Keratinocyte (primary cell): ENCODE results near the gene FAM83C. TPM values are rescaled to one million over a fixed set of nuclear protein-coding genes. Genes with fewer than 3 reads are reported as not detected.

ENCODE experiments used
- DNase-seq: peaks from one replicate; pipeline ENCODE4 v3.0.0-alpha.2; 2011; ENCODE audit warnings: low read depth, missing footprints, low spot score
- FAIRE-seq: peaks from 2 replicates; lab custom pipeline; 2011; peaks lifted over from hg19 to GRCh38; lab: Jason Lieb, UNC
- H2AFZ ChIP-seq: 2 replicates; pipeline ENCODE4 v1.6.0; 2012; ENCODE audit warnings: low read length, control low read depth, inconsistent platforms; ENCODE audit not compliant: control insufficient read depth
- H3K27ac ChIP-seq: 2 replicates; pipeline ENCODE4 v1.5.1; 2011; ENCODE audit warnings: low read length; ENCODE audit not compliant: control insufficient read depth, insufficient read depth
- H3K27me3 ChIP-seq: 3 replicates; pipeline ENCODE4 v1.6.0; 2011; ENCODE audit warnings: low read length; ENCODE audit not compliant: control insufficient read depth, insufficient read depth; ENCODE audit errors: extremely low read depth
- H3K36me3 ChIP-seq, 2 experiments: 2 replicates in 1 of 2; 3 replicates in 1 of 2; pipeline ENCODE4 v1.5.1; 2011; ENCODE audit warnings: low read length in 2 of 2, mild to moderate bottlenecking in 1 of 2; ENCODE audit not compliant: control insufficient read depth in 2 of 2, insufficient read depth in 2 of 2; ENCODE audit errors: extremely low read depth in 1 of 2
- H3K4me1 ChIP-seq: 3 replicates; pipeline ENCODE4 v1.5.1; 2011; ENCODE audit warnings: low read length; ENCODE audit not compliant: control insufficient read depth, insufficient read depth; ENCODE audit errors: extremely low read depth
- H3K4me2 ChIP-seq: 3 replicates; pipeline ENCODE4 v1.6.0; 2011; ENCODE audit warnings: low read depth, low read length; ENCODE audit not compliant: control insufficient read depth, insufficient read depth; ENCODE audit errors: extremely low read depth
- H3K4me3 ChIP-seq, 3 experiments: fragments of 200-600 bp in 1 of 3; sonication (generic) in 1 of 3; 2 replicates in 2 of 3; 3 replicates in 1 of 3; pipeline ENCODE4 v1.5.1; 2011 to 2016; ENCODE audit warnings: low read length in 3 of 3, mild to moderate bottlenecking in 3 of 3, control low read depth in 2 of 3, inconsistent platforms in 1 of 3, low read depth in 1 of 3, mixed read lengths in 1 of 3, mixed run types in 1 of 3, moderate library complexity in 1 of 3; ENCODE audit not compliant: control insufficient read depth in 2 of 3, insufficient read depth in 2 of 3; ENCODE audit errors: extremely low read depth in 1 of 3
- H3K79me2 ChIP-seq: 2 replicates; pipeline ENCODE4 v1.6.0; 2012; ENCODE audit warnings: low read length; ENCODE audit not compliant: control insufficient read depth, insufficient read depth
- H3K9ac ChIP-seq: 3 replicates; pipeline ENCODE4 v1.6.0; 2011; ENCODE audit warnings: low read length; ENCODE audit not compliant: control insufficient read depth, insufficient read depth; ENCODE audit errors: extremely low read depth
- H3K9me1 ChIP-seq: 3 replicates; pipeline ENCODE4 v1.6.0; 2011; ENCODE audit warnings: low read length; ENCODE audit not compliant: control insufficient read depth, insufficient read depth; ENCODE audit errors: extremely low read depth
- H3K9me3 ChIP-seq: 2 replicates; pipeline ENCODE4 v1.5.1; 2012; ENCODE audit warnings: low read depth, low read length; ENCODE audit not compliant: control insufficient read depth
- H4K20me1 ChIP-seq: 3 replicates; pipeline ENCODE4 v1.6.0; 2011; ENCODE audit warnings: low read length; ENCODE audit not compliant: control insufficient read depth, insufficient read depth; ENCODE audit errors: extremely low read depth
- CTCF ChIP-seq, 3 experiments: IDR thresholded peaks in 1 of 3; conservative IDR thresholded peaks in 1 of 3; optimal IDR thresholded peaks in 1 of 3; 2 replicates in 2 of 3; 3 replicates in 1 of 3; pipeline versions ENCODE3 to v1.5.1; 2011; ENCODE audit warnings: low read length in 3 of 3, mild to moderate bottlenecking in 3 of 3, moderate library complexity in 2 of 3, control low read depth in 1 of 3, inconsistent platforms in 1 of 3; ENCODE audit not compliant: insufficient read depth in 2 of 3; ENCODE audit errors: extremely low read depth in 1 of 3
- EZH2 ChIP-seq: IDR thresholded peaks from one replicate; pipeline ENCODE4 v1.6.1; 2012; ENCODE audit warnings: inconsistent platforms, mild to moderate bottlenecking, low read length, moderate library complexity
- dilution Hi-C: fragments of 300-500 bp; cut with MboI; formaldehyde crosslinking; loops from one replicate; pipeline ENCODE4 v1.7.0; 2020; ENCODE audit warnings: low sequenced_read_pairs; ENCODE audit not compliant: extremely low pct_ligation_motif_present
- polyA plus RNA-seq, 5 experiments: library from polyadenylated mRNA; depleted of rRNA in 3 of 5; stranded (reverse) in 3 of 5; stranded (forward) in 1 of 5; unstranded in 1 of 5; fragments of >200 nt; gene quantifications; 1 replicate in 1 of 5; 2 replicates in 3 of 5; 3 replicates in 1 of 5; pipeline versions ENCODE4 v1.2.1 to v1.2.3, GENCODE V29; 2011 to 2012; ENCODE audit warnings: missing spikeins in 2 of 5, low read depth in 1 of 5, low replicate concordance in 1 of 5

The FAM83C gene
- polyA plus RNA-seq, 1 donor (not counting 4 experiments of a cell fraction or from before 2014, with no cell fraction given) = 12.4 TPM

DNA sequence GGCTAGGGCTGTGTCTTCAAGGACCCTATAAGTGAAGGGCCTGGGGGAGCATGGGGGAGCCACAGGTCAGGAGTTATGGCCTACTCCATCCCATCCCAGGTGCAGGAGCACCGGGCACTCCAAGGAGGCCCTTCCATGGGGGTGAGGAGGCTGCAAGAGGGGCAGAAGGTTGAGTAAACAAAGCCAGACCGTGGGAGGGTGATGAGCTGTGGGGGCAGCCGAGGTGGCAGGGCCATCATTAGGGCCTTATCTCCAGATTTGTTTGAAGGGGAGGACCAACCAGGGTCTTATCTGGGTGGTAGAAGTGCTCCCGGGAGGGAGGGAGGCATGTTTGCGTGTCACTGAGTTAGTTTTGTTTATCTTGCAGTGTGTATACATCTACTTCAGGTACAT is 2.1 kb upstream of the FAM83C start:
- Histone ChIP-seq H3K36me3 (no peaks in the 10 kb centered on the region), H3K9ac (no peak overlapping the region), H3K79me2 (peaks cover 2% of the 10 kb centered on the region), H2AFZ (no peak overlapping the region), H3K4me3 (no peak overlapping the region), H3K9me3 (no peaks in the 10 kb centered on the region), H3K4me1 (peaks cover 27% of the 10 kb centered on the region), H4K20me1 (no peaks in the 10 kb centered on the region), H3K27ac (no peak overlapping the region), H3K4me2 (no peak overlapping the region), H3K27me3 (no peaks in the 10 kb centered on the region), H3K9me1 (no peaks in the 10 kb centered on the region)
- no peak for TF ChIP-seq EZH2
- no peak for TF ChIP-seq CTCF (optimal IDR thresholded peaks at IDR 0.05 in 1 of 3, IDR thresholded peaks at IDR 0.05 in 1 of 3, conservative IDR thresholded peaks at IDR 0.05 in 1 of 3; ENCODE audit: extremely low read depth in 1 of 3, insufficient read depth in 2 of 3, low read length in 3 of 3)
- dilution Hi-C loops = no loop called here
- DNase-seq (no peak), FAIRE-seq (no peak)

DNA sequence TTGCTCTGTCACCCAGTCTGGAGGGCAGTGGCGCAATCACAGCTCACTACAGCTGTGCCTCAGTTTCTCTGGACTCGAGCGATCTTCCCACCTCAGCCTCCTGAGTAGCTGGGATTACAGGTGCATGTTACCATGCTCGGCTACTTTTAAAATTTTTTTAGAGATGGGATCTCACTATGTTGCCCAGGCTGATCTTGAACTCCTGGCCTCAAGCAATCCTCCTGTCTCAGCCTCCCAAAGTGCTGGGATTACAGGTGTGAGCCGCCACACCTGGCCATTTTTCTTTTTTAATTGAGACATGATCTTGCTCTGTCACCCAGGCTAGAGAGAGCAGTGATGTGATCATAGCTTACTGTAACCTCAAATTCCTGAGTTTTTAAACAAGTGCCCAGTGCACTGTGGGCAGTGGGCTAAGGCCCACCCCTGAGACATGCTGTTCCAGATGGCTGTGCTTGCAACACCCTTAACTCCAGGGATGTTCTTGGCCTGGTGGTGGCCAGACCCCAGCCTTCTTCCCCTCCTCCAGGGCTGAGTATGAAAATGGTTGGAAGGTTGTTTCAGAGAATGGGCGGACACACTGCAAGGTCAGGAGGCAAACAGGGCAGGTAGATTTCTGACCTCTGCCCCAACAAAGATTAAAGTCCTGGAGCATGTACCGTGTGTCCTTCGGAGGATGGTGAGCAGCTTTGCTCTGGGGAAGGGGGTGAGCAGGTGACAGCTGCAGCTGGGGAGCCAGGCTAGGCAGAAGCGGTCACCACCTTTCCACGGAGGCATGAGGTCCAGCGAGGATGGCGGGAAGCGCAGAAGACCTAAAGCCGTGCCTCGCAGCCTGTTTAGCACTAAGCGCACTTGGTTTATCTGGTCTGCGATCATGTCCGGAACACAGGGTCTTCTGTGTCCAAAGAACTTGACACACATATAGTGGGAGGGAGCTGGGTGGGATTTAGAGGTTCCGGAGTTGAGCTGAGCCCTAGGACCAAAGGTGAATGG is 1.4 kb upstream of the FAM83C start:
- no peak overlapping the region for H3K9ac ChIP-seq
- no peak for TF ChIP-seq CTCF (optimal IDR thresholded peaks at IDR 0.05 in 1 of 3, IDR thresholded peaks at IDR 0.05 in 1 of 3, conservative IDR thresholded peaks at IDR 0.05 in 1 of 3; ENCODE audit: extremely low read depth in 1 of 3, insufficient read depth in 2 of 3, low read length in 3 of 3)
- TF ChIP-seq EZH2 = no peak
- H3K36me3 ChIP-seq = no peaks in the 10 kb centered on the region
- no peak overlapping the region for H3K4me3 ChIP-seq
- DNase-seq (no peak), FAIRE-seq (no peak)
- dilution Hi-C loops = no loop called here
- no peaks in the 10 kb centered on the region for H3K9me3 ChIP-seq
- no peaks in the 10 kb centered on the region for H3K27me3 ChIP-seq
- peaks cover 27% of the 10 kb centered on the region for H3K4me1 ChIP-seq
- H3K27ac ChIP-seq = no peak overlapping the region
- H3K79me2 ChIP-seq = peaks cover 2% of the 10 kb centered on the region
- H3K9me1 ChIP-seq = no peaks in the 10 kb centered on the region
- H3K4me2 ChIP-seq = no peak overlapping the region
- H4K20me1 ChIP-seq = no peaks in the 10 kb centered on the region
- no peak overlapping the region for H2AFZ ChIP-seq
